Activated CD4-positive, alpha-beta T cell treated with anti-CD3 and anti-CD28 coated beads, Interleukin-2, amount 50 U/mL, for 1 hour (primary cell): Measurements from ENCODE around the gene PRG3.
"Not testable (repeated sequence)": the region's sequence is repeated elsewhere in the genome, so short reads cannot be mapped to it uniquely, and the experiment has no call there.

Source experiments
- DNase-seq: peaks from one replicate; pipeline ENCODE4 v3.0.0-alpha.2; 2020

The PRG3 gene

DNA sequence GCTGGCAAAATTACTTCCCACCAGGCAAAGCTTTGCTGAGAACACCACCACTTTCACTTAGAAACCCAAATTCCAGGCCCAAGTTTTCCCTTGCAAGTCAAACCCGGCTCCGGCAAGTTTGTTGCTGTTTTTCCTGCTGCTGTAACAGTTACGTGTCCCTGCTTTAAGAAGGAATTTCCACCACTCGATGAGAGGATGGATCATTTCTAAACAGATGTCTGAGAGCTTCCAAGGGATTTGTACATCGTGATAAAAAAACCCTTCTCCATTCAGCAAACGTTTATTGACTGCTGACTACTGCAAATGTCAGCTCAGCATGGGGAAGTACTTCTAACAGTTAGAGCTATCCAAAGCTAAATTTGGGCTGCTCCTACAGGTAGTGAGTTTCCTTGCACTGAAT is 23.1 kb downstream of the PRG3 start:
- no peak for DNase-seq

DNA sequence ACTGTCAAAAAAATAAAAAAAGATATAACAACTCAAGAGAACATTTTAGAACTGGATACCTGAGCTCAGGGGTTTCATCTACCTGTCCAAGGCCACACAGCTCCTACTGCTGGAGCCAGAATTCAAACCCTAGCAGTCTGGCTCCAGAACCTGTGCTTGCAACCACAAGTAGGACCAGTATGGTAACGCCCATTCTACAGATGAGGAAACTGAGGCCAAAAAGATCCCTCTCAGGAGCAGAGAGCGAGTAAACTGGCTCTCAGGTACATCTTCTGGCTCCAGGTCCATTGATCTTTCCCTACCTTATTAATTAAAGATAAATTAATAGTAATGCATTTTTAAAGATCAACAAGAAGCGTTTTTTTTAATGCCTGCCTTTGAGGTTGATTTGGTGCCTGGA is 23.6 kb downstream of the PRG3 start:
- no peak for DNase-seq

DNA sequence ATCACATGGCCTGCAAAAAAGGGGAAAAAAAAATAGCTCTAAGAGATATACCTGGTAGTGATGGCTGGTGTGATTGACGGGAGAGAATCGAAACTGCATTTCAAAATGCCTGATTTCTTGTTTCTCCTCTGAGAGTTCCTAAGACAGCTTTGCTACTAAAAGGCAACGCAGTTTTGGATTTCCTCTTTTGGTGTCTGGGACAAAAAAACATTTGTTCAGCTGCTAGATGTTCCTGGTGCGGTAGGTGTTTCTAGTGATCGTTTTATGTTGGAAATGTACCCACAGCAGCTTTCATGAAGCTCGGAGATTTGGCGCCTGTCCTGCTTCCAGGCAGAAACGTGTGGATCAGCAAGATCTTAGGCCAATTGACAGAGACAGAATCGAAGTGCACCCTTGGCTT is 24.7 kb downstream of the PRG3 start:
- DNase-seq: no peak

DNA sequence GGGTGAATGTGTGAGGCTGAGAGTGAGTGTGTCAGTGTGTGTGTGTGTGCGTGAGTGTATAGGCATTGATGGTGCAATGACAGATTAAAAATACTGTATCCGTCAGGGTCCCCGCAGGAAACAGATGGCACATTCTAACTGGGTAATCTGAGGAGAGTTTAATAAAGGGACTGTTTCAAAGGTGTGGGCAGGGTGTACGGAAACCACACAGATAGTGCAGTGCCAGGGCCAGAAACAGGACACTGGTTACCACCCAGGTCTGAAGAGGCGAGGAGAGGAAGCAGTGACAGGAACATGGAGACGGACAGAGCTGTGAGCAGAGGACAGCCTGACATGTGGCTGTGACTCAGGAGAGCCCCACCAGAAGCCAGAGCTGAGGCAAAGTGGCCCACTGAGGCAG is 26.3 kb downstream of the PRG3 start:
- no peak for DNase-seq

DNA sequence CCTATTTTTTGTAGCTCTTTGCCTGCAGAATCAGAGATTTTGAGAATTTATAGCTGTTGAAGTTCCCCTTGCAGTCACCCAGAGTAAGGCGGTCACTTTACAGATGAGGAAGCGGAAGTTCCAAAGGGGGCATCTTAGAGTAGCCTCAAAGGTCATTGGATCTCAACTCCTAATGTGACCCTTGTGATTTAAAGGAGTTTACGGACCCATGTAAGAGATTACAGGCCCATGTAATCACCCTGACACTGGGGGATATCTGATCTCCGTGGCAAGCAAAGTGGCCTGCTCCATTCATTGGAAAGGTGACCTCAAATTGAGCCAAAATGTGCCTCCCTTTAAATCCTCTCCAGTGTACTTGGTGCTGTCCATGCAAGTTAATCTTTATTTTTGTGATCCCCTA is 27.1 kb downstream of the PRG3 start:
- DNase-seq: no peak

DNA sequence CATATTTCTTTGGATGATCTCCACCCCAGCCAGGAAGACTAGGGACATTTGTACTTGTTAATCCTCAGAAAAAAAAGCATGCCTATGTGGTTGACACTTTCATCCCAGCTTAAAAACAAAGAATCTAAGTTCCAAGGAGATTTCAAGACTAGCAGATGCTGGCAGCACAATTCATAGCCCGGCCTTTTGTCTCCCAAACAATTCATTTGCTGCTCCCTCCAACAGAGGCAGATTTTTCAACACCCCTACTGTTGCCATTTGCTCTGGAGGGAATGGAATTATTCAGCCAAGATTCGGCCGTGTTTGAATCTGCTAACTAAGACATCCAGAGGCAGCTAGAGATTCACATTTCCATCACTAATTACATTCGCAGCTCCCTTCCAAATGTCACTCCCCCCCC is 27.5 kb downstream of the PRG3 start:
- no peak for DNase-seq

DNA sequence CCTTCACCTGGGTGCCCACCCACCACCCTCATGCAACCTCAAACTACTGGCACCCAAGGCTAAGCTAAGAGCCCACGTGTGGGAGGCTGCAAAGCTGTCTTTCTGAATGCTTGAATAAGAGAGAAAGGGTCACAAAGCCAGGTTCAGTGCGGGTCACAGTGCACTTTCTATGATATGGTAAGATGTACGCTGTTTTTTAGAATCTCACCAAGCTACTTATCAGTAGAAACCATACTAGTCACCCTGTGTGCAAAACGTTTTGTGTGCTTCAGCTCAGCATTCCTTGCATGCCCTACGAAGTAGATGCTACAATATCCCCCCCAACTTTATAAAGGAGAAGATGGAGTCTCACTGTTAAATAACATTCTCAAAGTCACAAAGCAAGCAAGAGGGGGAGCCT is 27.9 kb downstream of the PRG3 start:
- DNase-seq: no peak

DNA sequence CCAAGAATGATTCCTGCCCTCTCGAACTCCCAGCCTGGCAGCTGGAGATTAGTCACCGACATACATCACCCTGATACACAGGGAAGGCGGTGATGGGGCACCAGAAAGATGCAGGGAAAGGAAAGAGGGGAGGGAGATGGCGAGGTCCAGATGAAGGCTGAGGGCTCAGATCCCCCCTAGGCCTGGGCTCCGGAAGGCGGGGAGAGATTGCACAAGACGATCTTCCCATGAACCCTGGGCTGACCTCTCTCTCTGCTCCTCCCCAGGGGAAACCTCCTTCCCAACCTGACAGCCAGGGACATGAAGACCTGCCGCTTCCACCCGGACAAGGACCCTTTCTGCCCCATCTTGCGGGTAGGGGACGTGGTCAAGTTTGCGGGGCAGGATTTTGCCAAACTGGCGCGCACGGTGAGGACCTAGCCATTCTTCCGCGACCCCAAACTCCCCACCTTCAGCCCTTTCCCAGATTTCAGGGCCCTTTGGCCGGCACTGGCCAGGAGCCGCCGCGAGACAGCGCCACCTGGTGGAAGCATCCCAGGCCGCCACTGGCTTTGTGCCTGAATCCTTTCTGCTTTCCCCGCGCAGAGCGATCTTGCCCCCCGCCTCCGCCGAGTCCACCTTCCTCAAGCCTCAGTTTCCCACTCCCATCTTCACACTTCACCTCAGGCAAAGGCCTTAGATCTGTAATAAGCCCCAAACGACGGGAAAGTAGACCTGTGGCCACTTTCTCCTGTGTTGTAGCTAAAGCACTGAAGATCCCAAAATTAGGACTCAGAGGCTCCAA is 31.3 kb downstream of the PRG3 start:
- peak; percentile 60 for DNase-seq

DNA sequence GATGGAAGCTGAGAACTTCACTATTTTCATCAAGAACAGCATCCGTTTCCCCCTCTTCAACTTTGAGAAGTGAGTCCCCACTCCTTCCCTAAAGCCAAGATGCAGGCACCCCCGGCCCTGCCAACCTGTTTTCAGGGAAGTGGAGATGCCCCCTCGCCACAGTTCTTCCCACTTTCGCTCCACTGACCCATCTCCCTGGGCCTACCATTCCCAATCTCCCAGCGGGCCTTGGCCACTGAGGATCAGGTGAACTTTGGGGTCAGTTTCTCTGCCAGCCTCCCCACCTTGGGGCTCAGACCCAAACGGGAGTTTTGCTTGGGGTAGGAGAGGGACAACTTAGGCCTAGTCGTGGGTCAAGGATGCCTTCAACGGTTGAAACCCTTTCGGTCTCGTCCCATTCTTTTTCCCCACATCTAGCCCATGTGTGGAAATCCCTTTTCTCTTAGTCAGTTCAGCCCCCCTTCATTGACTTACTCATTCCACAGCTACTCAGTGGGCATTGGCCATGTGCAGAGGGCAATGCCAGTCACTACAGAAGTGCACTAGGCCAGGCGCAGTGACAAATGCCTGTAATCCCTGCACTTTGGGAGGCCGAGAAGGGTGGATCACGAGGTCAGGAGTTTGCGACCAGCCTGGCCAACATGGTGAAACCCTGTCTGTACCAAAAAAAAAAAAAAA is 32.2 kb downstream of the PRG3 start:
- no peak for DNase-seq

DNA sequence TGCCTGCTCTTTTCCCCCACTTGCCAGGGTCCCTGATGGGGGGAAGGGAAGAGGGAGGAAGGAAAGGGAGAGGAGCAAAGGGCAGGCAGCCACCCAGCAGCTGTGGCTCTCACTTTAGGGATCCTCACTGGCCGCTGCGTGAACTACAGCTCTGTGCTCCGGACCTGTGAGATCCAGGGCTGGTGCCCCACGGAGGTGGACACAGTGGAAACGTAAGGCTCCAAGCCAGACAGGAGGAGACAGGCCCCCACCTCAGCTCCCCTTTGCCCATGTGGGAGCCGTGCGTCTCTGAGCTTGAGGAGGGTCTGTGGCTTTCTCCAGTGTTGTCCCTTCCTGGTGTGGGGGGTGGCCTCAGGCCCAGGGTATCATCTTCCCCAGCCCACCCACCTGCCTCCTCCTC is 32.9 kb downstream of the PRG3 start:
- no peak for DNase-seq

DNA sequence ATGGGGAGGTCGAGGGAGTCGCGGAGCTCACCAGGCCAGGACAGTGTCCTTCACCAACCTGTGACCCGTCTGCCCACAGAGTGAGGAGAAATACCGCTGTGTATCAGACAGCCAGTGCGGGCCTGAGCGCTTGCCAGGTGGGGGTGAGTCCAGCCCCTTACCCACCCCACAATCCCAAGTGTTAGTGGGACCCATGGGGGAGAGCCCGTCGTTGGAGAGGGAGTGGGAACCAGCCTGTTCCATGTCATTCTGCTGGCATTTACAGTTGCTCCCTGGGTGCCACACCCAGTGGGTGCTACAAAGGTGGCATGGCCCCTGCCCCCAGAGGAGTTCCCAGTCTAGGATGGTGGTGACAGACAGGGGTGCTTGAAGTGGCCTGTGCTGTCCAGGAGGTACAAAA is 33.6 kb downstream of the PRG3 start:
- DNase-seq: no peak

DNA sequence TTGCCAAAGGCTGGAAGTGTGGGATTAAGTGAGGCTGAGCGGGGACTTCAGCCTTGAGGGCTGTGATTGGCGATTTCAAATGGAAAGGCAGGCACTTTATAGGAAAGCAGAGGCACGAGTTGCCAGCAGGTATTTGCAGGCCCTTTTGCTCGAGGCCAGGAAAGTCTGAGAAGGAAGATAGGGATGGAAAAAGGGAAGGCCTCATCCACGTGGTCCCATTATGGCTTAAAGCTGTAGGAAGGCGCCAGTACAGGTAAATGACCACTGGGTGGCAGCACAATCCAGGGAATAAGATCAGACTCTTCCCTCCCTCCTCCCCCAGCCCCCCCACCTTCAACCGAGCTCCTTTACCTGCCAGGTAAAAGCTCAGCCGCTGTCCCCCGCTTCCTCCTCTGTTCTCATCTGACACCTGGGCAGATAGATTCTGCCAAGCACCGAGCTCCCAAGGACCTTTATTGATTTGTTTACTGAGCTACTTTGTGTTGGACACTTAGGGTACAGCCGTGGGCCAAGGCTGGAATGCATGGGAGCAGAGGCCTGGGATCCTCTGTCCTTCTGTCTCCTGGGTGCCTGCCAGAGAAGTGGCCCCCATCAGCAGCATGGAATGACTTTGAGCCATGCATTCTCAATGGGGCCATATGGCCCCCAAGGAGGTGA is 35.3 kb downstream of the PRG3 start:
- DNase-seq: peak; percentile 69

DNA sequence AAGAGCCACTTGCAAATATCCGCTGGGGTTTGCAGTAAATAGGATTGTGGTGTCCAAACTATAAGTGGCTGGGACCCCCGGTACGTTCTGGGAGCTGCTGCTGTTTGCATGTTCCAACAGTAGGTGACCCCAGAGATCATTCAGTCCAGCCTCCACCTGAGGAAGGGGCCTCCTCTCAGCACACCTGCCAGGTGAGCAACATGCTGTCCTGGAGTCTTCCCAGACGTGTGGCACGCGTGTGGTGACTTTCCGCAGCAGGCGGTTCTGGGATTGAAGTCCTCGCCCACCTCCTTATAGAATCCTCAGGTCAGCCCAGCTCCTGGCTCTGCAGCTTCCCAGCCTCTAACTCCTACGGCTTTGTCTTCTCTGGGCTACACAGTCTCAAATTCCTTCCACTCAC is 36.1 kb downstream of the PRG3 start:
- DNase-seq: no peak

DNA sequence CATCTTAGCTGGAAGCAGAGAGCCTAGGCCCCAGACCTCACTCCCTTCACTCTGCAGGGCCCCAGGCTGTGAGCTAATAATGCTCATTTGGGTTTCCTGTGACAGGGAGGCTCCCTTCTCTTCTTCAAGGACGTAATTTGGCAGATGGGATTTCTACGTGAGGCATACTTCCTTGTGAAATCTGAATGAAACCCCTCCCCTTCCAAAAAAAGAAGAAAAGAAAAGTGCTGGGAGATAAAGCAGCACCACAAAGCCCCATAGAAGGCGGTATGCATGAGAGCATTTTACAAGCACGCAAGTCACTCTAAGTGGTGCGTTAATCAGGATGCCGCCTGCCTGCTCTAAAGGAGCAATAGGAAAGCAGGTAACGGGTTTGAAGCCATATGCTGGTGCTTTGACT is 37.1 kb downstream of the PRG3 start:
- no peak for DNase-seq

DNA sequence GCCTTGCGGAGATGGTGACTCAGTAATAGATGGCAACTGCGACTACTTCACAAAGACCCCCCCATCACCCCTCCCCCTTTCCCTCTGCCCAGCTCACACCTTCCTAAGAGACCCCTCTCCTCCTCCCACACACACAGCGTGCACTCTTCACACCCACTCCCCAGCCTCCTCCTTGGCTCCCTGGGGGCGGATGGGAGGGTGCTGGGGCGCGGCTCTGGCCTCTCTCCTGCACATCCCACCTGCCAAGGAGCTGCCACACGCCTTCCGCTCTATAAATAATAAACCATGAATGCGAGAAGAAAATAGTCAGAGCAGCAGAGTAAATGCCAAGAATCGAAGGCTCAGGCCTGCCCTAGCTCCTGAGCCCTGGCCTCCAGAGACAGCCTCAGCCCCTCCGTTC is 38.2 kb downstream of the PRG3 start:
- no peak for DNase-seq

DNA sequence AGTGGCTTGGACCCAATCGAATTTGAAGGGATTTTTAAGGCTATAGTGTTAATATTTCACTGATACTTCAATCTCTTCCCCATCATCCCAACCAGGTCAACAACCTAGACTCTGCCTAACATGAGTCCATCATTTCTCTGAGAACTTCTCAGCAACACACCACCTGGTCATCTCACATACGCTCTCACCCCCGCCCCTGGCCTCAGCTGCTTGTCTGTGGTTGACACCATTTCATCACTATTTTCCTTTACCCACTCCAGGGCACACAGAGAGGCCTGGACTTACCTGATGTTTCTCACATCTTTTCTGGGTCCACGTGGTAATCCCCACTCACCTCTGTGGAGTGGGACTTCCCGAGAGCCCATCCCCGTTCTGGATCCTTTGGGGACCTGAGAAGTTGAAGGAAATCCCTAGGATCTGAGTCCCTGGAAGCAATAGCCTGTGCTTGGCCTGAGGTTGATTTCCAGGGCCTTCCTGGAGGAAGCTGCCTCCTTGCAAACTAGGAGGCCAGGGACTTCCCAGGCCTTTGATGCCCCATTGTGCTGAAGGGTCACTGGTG is 39.6 kb downstream of the PRG3 start:
- DNase-seq: no peak

DNA sequence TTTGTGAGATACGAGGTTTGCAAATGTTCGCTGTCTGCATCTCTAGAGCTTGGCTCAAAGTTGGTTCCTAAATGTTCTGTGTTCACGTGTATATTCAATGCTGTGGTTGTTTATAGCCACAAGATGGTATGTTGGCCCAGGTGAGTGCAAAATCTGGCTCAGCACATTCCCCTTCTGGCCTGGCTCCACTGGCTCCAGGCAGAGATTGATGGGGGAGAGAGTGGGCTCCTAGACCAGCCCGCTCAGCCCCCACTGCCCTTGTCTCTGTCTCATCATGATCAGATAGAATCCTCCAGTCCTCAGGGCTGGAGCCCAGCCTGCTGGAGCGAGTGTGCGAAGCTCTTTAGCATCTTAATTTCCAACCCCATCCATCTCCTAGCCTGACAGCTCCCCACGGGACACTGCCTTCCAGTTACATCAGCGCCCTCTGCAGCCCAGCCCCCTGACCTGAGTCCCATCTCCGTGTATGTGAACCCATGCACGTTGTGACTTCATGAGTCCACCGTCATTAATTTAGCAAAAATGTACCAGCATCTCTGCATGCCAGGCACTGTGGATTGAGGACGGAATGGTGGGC is 40.8 kb downstream of the PRG3 start:
- DNase-seq: no peak

DNA sequence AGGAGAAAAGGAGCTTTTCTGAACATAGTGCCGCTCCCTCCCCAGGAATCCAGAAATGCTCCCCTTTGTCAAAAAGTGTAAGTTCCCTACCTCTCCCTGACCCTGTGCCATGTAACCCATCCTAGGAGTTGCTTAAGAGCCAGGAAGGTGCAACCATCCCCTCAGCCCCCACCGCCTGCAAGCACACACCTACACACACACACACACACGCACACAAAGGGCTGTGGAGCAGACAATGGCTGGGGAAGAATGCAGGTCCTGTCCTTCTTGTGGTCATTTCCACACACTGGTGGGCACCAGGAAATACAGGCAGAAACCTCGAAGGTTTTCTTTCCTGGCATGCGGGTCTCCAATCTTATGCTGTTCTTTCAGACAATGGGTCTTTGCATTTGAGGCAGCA is 41.6 kb downstream of the PRG3 start:
- no peak for DNase-seq

DNA sequence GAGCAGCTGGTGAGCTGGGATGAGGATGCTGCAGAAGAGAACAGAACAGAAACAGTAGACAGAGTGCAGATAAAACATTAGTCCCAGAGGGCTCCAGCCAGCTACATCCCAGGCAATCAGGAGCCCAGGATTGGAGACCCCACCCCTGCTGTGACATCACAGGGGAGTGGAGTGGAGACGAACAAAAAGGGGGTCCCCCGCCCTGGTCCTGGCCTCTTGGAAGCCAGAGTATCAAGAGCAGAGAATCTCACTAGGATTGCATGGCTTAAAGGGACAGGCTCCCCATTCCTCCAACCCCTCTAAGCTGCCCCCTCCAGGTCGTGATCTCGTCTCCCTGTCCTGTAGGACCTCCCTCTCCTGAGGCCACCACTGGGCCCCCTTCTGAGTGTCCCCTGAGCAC is 42.8 kb downstream of the PRG3 start, which contains the start of gene P2RX3:
Gene P2RX3 (plus strand): TSS at position 211 of the 400 bp plus-strand sequence. CDS start 199 bp downstream, outside the sequence.
- no peak for DNase-seq

DNA sequence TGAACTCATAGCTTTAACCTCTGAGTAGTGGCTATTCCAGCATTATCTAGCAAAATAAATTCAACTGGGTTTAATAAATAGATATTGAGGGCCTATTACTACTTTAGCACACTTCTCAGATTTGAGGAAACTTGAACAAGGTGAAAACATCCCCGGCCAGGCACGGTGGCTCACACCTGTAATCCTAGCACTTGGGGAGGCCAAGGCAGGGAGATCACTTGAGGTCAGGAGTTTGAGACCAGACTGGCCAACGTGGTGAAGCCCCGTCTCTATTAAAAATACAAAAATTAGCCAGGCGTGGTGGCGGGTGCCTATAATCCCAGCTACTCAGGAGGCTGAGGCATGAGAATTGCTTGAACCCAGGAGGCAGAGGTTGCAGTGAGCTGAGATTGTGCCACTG is 44.1 kb downstream of the PRG3 start:
- not testable (repeated sequence) for DNase-seq

DNA sequence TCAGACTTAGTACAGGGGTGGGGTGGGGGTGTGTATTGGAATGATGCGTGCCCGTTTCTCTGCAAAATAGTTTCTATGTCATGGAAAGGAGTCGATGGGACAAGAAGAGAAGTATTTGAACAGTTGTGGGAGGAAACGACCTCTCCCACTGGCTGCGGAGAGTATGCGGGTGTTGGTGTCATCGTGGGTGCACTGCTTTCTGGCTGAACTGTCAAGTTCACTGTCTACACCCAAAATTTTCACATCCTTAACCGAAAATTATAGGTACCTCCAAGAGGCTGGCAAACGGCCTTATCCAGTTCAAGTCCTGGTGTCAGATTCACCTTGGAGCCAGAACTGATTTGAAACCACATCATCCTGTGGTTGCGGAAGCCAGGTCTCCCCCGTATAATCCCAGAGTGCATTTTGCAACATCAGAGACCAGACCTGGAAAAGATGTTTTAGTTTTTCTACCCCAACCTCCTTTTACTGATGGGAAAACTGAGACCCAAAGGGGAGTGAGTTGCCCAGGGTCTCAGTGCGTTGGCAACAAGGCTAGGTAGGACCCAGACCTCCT is 44.8 kb downstream of the PRG3 start:
- DNase-seq: peak; percentile 19

DNA sequence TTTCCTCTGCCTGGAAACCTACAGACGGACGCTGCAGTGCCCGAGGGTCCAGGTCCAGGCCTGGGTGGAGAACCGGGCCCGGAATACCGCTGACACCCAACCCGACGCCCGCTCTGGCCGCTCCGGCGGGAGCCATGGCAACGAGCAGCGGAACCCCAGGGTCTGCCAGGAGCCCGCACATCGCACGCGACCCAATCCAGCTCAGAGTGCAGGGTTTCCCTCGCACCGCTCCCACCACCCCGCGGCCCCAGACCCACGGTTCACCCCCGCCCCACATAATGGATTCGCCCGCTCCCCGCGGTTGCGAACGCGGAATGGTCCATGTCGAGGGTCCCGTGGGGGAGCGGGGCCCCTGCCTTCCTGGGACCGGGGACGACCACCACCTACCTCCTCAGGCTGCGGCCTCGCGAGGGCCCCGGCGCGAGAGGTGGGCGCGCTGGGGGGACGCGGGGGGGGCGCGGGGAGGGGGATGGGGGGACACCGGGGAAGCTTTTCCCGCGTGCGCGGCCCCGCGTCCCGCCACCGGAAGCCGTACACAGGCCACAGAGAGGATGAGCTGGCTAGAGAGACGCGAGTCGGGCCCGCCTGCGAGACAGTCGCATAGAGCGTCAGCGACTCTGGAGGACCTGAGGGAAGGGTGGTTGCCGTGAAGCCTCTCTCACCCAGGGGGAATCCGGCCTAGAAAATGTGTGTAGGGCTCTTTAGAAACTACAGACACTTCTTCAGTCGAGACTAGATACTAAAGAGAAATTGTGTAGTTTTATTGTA is 45.4 kb downstream of the PRG3 start, which contains the start of gene SSRP1:
Gene SSRP1 (minus strand): TSS at position 550 of the 768 bp plus-strand sequence. CDS start 771 bp downstream, outside the sequence.
- peak; percentile 83 for DNase-seq
